ENCODE data around the gene MPP2.
"Not testable (repeated sequence)": the region's sequence is repeated elsewhere in the genome, so short reads cannot be mapped to it uniquely, and the experiment has no call there.

Gene MPP2

GRCh38 chr17:43901861-43902589 lies 5.3 kb downstream of the MPP2 start:
- DNase-seq (ENCODE audit: low read depth in 2 of 2), result no peak

GRCh38 chr17:43900858-43901754 lies 6.2 kb downstream of the MPP2 start:
- DNase-seq (ENCODE audit: low read depth in 2 of 2), result no peak

GRCh38 chr17:43900183-43900857 lies 7.0 kb downstream of the MPP2 start:
- peak; percentile 45 to 63 for DNase-seq (ENCODE audit: low read depth in 2 of 2)

- no peak for DNase-seq (ENCODE audit: low read depth in 2 of 2)
Measured at GRCh38 chr17:43898446-43898845, 8.9 kb downstream of the MPP2 start.

GRCh38 chr17:43897831-43898230 lies 9.5 kb downstream of the MPP2 start:
- no peak for DNase-seq (ENCODE audit: low read depth in 2 of 2)

- not testable (repeated sequence) for DNase-seq (ENCODE audit: low read depth in 2 of 2)
Measured at GRCh38 chr17:43894494-43894893, 12.8 kb downstream of the MPP2 start.

GRCh38 chr17:43892647-43892952 lies 14.7 kb downstream of the MPP2 start:
- no peak for DNase-seq (ENCODE audit: low read depth in 2 of 2)

- DNase-seq (ENCODE audit: low read depth in 2 of 2), result no peak
Measured at GRCh38 chr17:43891851-43892646, 15.3 kb downstream of the MPP2 start.

GRCh38 chr17:43890240-43890639 lies 17.1 kb downstream of the MPP2 start:
- DNase-seq (ENCODE audit: low read depth in 2 of 2), result no peak

GRCh38 chr17:43888548-43888947 lies 18.8 kb downstream of the MPP2 start:
- DNase-seq (ENCODE audit: low read depth in 2 of 2), result no peak

- DNase-seq (ENCODE audit: low read depth in 2 of 2), result no peak
Measured at GRCh38 chr17:43882761-43883415, 24.4 kb downstream of the MPP2 start.

GRCh38 chr17:43881758-43882505 lies 25.4 kb downstream of the MPP2 start:
- DNase-seq (ENCODE audit: low read depth in 2 of 2), result no peak

GRCh38 chr17:43881181-43881580 lies 26.2 kb downstream of the MPP2 start:
- DNase-seq (ENCODE audit: low read depth in 2 of 2), result no peak

GRCh38 chr17:43880420-43880991 lies 26.8 kb downstream of the MPP2 start:
- peak in 1 of 2 donors; percentile 16 for DNase-seq (ENCODE audit: low read depth in 2 of 2)

GRCh38 chr17:43879723-43880419 lies 27.5 kb downstream of the MPP2 start:
- no peak for DNase-seq (ENCODE audit: low read depth in 2 of 2)

- DNase-seq (ENCODE audit: low read depth in 2 of 2), result peak; percentile 18 to 24
Measured at GRCh38 chr17:43878260-43879175, 28.8 kb downstream of the MPP2 start.

GRCh38 chr17:43877451-43878155 lies 29.7 kb downstream of the MPP2 start:
- no peak for DNase-seq (ENCODE audit: low read depth in 2 of 2)

GRCh38 chr17:43877031-43877430 lies 30.3 kb downstream of the MPP2 start:
- DNase-seq (ENCODE audit: low read depth in 2 of 2), result no peak

Measured in stimulated activated CD8-positive, alpha-beta memory T cell treated with anti-CD3 and anti-CD28 coated beads, Interleukin-15, amount 100 ng/mL, for 4 hours (primary cell).